CD4-positive, alpha-beta T cell treated with Interleukin-12 subunit alpha and Interleukin-12 subunit beta, for 1 hour (primary cell): Measurements from ENCODE around the gene AS3MT.
"Not testable (repeated sequence)": the region's sequence is repeated elsewhere in the genome, so short reads cannot be mapped to it uniquely, and the experiment has no call there.

Experiments used
- DNase-seq: peaks from one replicate; pipeline ENCODE4 v3.0.0-alpha.2; 2020

Gene AS3MT

DNA sequence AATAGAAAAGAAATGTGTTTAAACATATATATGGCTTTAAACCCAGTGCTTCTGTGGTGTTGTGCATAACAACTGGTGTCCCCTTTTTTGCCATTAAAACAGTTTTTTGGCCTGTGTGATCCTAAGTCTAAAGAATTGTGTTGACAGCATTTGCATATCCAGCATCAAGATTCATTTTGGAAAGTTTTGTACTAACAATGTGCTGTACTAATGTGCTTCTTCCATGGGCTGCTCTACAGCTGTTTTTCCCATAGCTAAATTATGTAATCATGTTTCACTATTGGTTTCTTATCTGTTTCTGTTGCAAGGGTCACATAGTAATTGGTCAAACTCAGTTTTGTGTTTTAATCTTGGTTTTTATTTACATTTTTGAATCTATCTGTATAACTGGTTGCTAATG, 54.3 kb downstream of the AS3MT start:
- no peak for DNase-seq

DNA sequence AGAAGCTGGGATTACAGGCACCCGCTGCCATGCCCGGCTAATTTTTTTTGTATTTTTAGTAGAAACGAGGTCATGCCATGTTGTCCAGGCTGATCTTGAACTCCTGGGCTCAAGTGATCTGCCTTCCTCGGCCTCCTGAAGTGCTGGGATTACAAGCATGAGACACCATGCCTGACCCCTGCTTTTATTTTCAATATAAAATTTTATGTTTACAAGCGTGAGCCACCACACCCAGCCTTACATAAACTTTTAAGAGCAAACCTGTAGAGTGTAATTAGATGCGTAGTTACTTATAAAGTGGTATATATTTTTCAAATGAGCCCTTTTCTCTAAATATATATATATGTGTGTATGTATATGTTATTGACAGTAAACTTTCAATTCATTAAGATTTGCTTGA, 57.6 kb downstream of the AS3MT start:
- no peak for DNase-seq

DNA sequence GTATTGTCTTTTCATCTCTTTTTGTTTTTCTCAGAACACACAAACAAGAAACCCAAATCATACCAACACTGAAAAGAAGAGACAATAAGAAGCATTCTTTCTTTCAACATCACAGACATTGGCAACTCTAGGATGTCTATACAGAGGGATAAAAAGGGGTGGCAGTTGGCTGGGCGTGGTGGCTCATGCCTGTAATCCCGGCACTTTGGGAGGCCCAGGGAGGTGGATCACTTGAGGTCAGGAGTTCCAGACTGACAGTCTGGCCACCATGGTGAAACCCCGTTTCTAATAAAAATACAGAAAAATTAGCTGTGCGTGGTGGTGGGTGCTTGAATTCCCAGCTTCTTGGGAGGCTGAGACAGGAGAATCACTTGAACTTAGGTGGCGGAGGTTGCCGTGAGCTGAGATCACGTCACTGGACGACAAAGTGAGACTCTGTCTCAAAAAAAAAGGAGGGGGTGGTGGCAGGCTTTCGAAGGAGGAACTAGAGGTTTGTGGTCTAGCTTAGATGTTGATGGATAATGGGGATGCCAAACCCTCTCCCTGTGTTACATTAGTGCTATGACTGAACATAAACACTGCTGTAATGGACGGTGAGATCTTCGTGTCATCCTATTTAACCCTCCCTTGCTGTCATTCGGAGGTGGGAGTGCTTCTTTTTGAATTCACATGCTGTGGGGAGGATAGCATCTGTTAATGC, 58.2 kb downstream of the AS3MT start:
- DNase-seq = no peak

DNA sequence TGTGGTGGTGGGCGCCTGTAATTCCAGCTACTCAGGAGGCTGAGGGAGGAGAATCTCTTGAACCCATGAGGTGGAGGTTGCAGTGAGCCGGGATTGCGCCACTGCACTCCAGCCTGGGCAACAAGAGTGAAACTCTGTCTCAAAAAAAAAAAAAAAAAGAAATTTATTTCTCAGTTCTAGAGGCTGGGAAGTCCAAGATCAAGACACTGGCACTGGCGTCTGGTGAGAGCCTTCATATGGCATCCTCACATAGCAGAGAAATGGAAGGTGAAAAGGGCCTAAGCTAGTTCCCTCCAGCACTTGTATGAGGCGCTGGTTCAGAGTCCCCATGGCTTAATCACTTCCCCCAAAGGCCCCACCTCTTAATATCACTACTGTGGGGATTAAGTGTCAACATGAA, 59.2 kb downstream of the AS3MT start:
- DNase-seq = not testable (repeated sequence)

DNA sequence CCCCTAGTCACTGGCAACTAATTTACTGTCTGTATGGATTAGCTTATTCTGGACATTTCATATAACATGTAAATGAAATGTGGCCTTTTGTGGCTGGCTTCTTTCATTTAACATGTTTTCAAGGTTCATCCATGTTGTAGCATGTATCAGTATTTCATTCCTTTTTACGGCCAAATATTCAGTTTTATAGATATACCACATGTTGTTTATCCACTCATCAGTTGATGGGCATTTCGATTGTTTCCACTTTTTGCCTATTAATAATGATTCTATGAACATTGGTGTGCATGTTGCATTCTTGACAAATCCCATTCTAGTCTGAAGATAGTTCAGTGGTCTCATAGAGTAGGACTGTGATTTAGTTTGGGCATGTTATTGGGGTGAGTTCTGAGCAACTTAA, 61.5 kb downstream of the AS3MT start:
- no peak for DNase-seq

DNA sequence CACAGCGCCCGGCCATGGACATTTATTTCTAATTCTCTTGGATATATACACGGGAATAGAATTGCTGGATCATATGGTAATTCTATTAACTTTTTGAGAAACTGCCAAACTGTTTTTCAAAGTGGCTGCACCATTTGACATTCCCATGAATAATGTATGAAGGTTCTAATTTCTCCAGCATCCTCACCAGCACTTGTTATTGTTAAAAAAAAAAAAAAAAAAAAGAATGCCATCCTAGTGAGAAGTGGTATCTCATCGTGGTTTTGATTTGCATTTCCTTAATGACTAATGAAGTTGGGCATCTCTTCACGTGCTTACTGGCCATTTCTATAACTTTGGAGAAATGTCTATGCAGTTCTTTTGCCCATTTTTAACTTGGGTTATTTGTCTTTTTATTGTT, 62.4 kb downstream of the AS3MT start:
- DNase-seq = no peak

DNA sequence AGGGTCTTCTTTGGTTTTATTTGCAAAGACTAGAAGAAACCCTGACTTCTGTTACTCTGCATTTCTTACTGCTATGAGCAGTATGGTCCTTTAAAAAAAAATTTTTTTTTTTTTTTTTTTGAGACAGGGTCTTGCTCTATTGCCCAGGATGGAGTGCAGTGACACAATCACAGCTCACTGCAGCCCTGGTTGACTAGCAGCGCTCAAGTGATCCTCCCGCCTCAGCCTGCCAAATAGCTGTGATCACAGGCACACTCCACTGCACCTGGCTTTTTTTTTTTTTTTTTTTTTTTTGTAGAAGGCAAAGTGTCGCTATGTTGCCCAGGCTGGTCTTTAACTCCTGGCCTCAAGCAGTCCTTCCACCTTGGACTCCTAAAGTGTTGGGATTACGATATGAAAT, 66.2 kb downstream of the AS3MT start:
- no peak for DNase-seq

DNA sequence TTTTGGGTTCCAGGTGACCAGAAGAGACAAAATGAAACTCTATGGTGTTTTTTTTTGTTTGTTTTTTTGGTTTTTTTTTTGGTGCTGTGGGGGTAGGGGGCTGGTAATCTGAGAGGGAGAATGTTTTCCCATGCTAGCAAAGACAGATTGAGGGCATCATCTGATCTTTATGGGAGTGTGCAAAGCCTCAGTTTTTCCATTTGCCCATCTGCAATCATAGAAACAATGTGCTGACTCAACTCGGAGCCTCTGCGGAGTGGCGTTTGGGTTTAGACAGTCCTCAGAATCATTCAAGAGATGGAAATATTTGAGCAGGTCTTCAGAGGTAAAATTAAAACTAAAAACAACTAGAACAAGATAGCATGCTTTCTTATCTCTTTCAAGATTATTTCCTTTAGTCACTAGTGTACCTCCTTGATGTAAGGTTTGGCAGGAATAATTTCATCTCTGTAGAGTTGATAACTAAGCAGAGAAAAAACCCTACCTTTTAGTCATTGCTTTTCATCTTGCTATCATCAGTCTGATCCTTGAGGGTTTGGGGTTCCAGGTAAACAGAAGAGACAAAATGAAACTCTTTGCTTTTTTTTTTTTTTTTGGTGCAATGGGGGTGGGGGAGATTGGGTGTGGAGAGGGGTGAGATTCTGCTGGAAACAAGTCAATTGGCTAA, 66.8 kb downstream of the AS3MT start:
- DNase-seq = no peak

DNA sequence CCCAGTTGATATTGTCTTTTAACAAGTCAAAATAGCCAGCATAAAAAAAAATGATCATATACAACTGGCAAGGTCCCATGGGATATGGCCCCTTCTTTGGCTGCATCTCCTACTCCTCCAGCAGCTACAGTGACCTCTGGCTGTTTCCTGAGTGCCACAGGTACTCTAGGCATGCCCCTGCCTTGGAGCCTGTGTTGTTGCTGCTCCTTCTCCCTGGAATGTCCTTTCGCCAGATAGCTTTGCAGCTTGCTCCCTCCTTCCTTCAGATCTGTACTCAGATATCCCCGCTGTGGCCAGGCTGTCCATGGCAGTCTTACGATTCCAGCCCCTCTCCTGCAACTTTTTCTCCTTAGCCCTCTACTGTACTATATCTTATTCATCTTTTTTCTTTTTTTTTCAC, 72.1 kb downstream of the AS3MT start:
- DNase-seq = no peak

DNA sequence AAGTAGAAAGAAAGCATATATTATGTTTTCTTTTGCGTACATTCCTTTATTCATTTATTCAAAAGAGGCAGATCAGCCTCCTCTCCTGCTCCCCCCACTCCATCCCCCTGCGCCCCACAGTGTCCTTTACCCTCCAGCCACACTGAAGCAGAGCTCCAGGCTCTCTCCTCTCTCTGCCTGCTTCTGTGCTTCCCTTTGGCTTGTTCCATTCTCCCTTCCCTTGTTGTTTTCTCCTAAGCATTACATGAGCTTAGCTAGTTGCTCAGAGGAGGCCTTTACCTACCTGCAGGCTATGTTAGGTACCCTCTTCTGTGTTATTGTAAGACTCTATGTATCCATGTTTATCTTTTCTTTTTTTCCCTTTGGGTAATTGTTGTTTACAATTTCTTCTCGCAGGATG, 76.2 kb downstream of the AS3MT start:
- DNase-seq = no peak

DNA sequence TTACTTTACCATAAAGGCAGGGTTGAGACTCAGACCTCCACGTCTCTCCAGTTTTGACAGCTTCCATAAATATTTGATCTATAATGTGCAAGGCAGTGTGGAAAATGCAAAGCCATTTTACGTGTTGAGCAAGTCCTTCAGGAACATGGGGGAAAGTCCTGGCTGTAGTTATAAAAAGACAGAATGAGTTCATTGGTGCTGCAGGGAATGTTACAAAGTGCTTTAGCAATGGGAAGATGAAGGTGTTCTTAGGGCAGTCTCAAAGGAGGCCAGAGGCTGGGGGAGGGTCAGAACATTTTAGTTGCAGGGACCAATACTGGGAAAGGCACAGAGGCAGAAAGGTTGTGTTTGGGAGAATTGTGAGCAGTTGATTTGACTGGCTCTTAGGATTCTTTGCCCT, 76.7 kb downstream of the AS3MT start:
- DNase-seq = no peak

DNA sequence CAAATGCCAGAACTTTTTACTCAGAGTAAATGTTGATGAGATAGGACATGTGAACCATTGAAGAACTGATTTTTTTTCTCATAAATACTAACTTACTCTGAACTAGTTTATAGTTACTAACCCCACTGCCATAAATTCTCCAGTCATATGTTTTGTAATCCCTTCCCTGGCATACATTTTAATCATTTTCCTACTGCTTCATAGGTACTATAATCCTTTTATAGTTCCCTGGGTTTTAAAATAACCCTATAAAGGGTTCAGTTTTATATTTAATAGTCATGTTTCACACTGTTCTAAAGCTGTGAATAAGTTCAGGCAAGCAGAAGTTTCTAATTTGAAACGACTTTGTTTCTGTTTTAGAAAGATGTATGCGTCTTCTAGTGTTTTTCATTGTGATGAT, 77.7 kb downstream of the AS3MT start:
- DNase-seq = no peak

DNA sequence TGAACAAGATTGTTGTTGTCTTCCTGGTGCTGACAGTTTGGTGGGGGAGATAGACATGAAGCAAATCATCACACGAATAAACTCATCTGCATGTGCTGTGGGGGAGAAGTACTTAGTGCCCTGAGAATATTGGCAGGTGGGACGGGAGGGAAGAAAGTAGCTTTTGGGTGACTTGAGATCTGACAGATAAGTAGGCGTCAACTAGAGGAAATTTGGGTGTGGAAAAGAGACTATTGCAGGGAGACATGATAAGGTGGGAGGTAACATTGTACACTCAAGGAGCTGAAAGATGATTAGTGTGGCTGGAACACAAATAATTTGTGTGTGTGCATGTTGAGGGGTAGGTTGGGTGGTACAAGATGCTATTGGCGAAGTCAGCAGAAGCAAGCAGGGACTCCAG, 78.9 kb downstream of the AS3MT start:
- no peak for DNase-seq

DNA sequence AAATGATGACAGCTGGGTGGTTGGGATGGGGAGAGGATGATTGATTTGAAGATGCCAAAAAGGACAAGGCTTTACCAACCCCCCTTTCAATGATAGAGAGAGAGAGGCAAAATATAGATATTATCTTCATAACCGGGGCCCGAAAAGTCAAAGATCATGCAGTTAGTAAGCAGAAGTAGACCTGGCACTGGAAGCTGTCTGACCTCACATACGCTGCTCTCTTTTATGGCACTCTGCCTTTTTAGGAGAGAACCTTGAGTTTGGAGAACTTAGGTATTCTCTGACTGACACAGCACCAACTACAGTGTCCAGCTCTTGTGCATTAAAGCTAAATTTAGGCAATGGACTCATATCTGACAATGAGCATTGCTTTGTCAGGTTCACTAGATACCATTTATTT, 79.5 kb downstream of the AS3MT start:
- no peak for DNase-seq

DNA sequence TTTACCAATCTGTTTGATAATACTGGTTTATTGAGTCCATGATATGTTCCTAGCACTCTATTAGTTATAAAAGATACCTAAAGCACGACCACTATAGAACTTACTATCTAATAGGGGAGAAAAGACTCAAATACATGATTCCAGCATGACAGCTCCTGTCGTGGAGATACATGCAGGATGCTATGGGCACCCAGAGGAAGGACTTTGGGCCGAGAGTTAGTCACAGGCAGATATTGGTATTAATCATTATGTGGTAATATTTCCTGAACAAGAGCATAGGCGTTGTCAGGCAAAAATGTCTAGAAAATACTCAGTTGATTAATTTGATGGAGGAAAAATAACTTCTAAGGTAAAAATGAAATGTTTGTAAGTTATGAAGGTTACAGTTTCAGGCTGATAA, 80.6 kb downstream of the AS3MT start:
- DNase-seq = no peak

DNA sequence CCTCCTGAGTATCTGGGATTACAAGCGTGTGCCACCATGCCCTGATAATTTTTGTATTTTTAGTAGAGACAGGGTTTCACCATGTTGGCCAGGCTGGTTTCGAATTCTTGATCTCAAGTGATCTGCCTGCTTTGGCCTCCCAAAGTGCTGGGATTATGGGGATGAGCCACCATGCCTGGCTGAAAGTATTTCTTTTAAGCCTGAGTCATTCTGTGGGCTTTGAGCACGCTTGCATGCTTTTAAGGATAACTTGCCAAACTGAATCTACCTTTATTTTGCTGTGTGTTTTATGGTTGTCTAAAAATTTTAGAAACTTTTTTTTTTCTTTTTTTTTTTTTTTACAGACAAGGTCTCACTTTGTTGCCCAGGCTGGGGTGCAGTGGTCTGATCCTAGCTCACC, 82.0 kb downstream of the AS3MT start:
- DNase-seq = no peak
